Coronary artery (tissue), 2 donors: ENCODE results near the gene SLC35F1.

Experiments
- DNase-seq: peaks from one replicate; pipeline ENCODE4 v3.0.0-alpha.2; 2017; ENCODE audit warnings: low spot score
- H3K27ac ChIP-seq, 2 donors: fragments of 200-600 bp; sonication (generic); one replicate each; pipeline ENCODE4 v1.5.1; 2016 to 2019
- H3K4me3 ChIP-seq: fragments of 200-600 bp; sonication (generic); 2 replicates; pipeline ENCODE4 v1.5.1; 2016; ENCODE audit warnings: mild to moderate bottlenecking, moderate library complexity
- CTCF ChIP-seq: fragments of 200-600 bp; sonication (generic); IDR thresholded peaks from one replicate; pipeline ENCODE4 v1.5.1; 2019; ENCODE audit warnings: antibody characterized with exemption

The SLC35F1 gene

GRCh38 chr6:117906507-117906957, 532 bp upstream of the SLC35F1 start:
- no peak for TF ChIP-seq CTCF
- no peak overlapping the region for H3K27ac ChIP-seq
- no peak for DNase-seq
- peak overlapping the region; percentile 80 for H3K4me3 ChIP-seq

- H3K4me3 ChIP-seq: peak overlapping the region; percentile 80
- TF ChIP-seq CTCF: no peak
- peak overlapping the region in 1 of 2 donors; percentile 11 for H3K27ac ChIP-seq
- no peak for DNase-seq
These were observed 659 bp downstream of the SLC35F1 start for GRCh38 chr6:117907601-117908245.

GRCh38 chr6:117908246-117909068, 1.4 kb downstream of the SLC35F1 start:
- Histone ChIP-seq H3K27ac (peak overlapping the region in 1 of 2 donors; percentile 11), H3K4me3 (peak overlapping the region; percentile 80)
- no peak for DNase-seq
- TF ChIP-seq CTCF: no peak

GRCh38 chr6:117909638-117910037, 2.6 kb downstream of the SLC35F1 start:
- no peak for TF ChIP-seq CTCF
- H3K27ac ChIP-seq: no peak overlapping the region

DNA sequence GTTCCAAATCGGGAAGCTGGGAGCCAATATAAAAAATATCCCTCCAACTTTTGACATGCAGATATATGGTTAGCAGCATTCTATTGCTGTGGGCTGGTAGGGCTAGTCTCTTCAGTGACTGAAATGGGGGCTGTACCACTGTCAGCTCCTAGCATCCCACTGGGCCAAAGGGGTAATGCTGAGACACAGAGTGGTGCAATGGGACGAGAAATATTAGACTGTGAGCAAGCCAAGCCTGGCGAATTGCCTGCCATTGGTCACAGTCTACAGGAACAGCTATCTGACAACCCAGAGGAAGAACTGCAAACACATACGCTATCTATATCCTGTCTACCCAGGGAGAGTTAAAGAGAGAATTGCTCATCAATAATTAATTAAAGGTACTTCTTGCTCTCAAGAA, 3.5 kb downstream of the SLC35F1 start:
- no peak for DNase-seq
- no peak for TF ChIP-seq CTCF
- H3K4me3 ChIP-seq: no peak overlapping the region

More at GRCh38 chr6:117909638-117910037, 2.6 kb downstream of the SLC35F1 start:
- DNase-seq: no peak
- no peak overlapping the region for H3K4me3 ChIP-seq

GRCh38 chr6:117911150-117911549, 4.1 kb downstream of the SLC35F1 start:
- no peak for TF ChIP-seq CTCF
- H3K4me3 ChIP-seq: no peak overlapping the region
- no peak overlapping the region for H3K27ac ChIP-seq
- no peak for DNase-seq

More for the DNA sequence above, 3.5 kb downstream of the SLC35F1 start:
- H3K27ac ChIP-seq: no peak overlapping the region
